Measurements from ENCODE around the gene ATXN1. TPM values are rescaled to one million over a fixed set of nuclear protein-coding genes. Genes with fewer than 3 reads are reported as not detected.

The ATXN1 gene
- total RNA-seq (2021) = 7.5 to 8.8 TPM (median 8.1 TPM) in 3 replicates
- Bru-seq, nascent RNA = percentile 54 among the genes with signal in this experiment
- long read RNA-seq, experiment 1, partial matches to known transcripts = 0 of 18 reads
- long read RNA-seq, experiment 1, other reads (novel, unspliced or antisense) = 18 of 18 reads
- long read RNA-seq, experiment 2, partial matches to known transcripts = 0 of 2 reads
- long read RNA-seq, experiment 2, other reads (novel, unspliced or antisense) = 2 of 2 reads
- long read RNA-seq, experiment 3, partial matches to known transcripts = 0 of 3 reads
- long read RNA-seq, experiment 3, other reads (novel, unspliced or antisense) = 2 of 3 reads

DNA sequence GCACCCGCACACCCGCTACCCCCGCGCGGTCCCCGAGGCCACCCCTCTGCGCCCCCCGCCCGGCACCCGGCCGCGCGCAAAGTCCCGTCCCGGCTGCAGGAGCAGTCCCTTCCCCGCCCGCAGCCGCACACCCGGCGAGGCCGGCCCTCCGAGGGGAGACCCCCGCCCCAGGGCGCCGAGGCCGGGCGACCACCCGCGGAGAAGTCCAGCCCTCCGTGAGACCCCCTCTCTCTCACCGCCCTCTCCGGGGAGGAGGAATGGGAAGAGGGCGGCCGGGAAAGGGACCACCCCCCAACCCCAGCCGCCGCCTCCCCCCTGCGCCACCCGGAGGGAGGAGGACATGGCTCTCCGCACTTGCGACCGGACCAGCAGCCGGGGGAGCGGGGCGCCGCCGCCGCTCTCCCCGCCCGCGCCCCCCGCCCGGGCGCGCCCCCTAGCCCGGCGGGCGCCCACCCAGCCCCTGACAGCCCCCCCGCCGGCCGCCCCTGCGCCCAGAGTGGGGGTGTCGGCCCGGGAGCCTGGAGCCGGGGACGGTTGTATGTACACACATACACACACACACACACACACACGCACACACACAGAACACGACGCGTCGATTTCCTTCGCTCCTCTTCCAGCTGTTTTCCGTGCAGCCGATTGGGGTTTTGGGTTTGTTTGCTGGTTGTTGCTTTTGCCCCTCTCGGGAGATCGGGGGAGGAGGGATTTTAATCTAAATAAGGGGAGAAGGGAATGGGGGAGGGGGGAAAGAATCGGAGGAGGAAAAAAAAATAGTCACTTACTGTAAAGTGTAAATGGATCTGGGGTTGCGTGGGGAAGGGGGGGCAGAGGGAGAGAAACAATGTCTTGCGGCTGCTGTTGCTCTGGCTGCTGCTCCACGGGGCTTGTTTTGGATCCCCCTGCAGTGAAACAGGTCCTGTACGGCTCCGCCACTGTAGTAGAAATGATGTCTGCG, at the start of gene ATXN1:
TSS of gene ATXN1 (minus strand) at position 945 of the 955 bp plus-strand sequence.
- Mint-ChIP-seq H3K4me1 (peaks cover 32% of the 10 kb centered on the region), H3K27me3 (ENCODE audit: low read depth) (peaks cover 26% of the 10 kb centered on the region), H3K27ac (peak within 1 kb of the TSS; percentile 92), H3K9me3 (no peaks in the 10 kb centered on the region), H3K4me3 (peak within 1 kb of the TSS; percentile 96), H3K36me3 (no peaks in the 10 kb centered on the region)
- DNase-seq (ENCODE audit: low spot score) (peak; percentile 41), ATAC-seq (no peak)
- ChIA-PET CTCF (interaction anchor here (1.0 to 3.7 kb wide), 7 partner anchors 21 to 429 kb away, joined by 3 to 26 read pairs (median 9); no protein-coding TSS in a partner anchor), POLR2A (interaction anchor here (0.7 kb wide), 2 partner anchors 247 to 378 kb away, joined by 3 to 4 read pairs; no protein-coding TSS in a partner anchor)
- TF ChIP-seq PRDM15 (CRISPR knock-in tag; IDR thresholded peaks at IDR 0.05) (no peak), NFYB (CRISPR knock-in tag; conservative IDR thresholded peaks at IDR 0.05; ENCODE audit: low read depth) (no peak), EMX1 (CRISPR knock-in tag; IDR thresholded peaks at IDR 0.05) (no peak), MLX (CRISPR knock-in tag; IDR thresholded peaks at IDR 0.05) (no peak), ZNF423 (CRISPR knock-in tag; IDR thresholded peaks at IDR 0.05) (peak; percentile 76), ZNF263 (CRISPR knock-in tag; IDR thresholded peaks at IDR 0.05; ENCODE audit: low read depth) (peak; percentile 85), FOXK1 (CRISPR knock-in tag; IDR thresholded peaks at IDR 0.05) (no peak), FOXP4 (CRISPR knock-in tag; IDR thresholded peaks at IDR 0.05) (no peak), PREB (CRISPR knock-in tag; IDR thresholded peaks at IDR 0.05; ENCODE audit: borderline replicate concordance) (no peak), AFF4 (CRISPR knock-in tag; IDR thresholded peaks at IDR 0.05; ENCODE audit: borderline replicate concordance) (no peak), IRF2 (CRISPR knock-in tag; IDR thresholded peaks at IDR 0.05; ENCODE audit: borderline replicate concordance, low read depth) (no peak), FOXP1 (CRISPR knock-in tag; IDR thresholded peaks at IDR 0.05; ENCODE audit: borderline replicate concordance) (0 out of 2 replicates have a peak, but pooled peaks have one; percentile 3)
- TF ChIP-seq, protein P1, sequence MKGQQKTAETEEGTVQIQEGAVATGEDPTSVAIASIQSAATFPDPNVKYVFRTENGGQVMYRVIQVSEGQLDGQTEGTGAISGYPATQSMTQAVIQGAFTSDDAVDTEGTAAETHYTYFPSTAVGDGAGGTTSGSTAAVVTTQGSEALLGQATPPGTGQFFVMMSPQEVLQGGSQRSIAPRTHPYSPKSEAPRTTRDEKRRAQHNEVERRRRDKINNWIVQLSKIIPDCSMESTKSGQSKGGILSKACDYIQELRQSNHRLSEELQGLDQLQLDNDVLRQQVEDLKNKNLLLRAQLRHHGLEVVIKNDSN (CRISPR knock-in tag; IDR thresholded peaks at IDR 0.05) = no peak
- TF ChIP-seq, protein P2, sequence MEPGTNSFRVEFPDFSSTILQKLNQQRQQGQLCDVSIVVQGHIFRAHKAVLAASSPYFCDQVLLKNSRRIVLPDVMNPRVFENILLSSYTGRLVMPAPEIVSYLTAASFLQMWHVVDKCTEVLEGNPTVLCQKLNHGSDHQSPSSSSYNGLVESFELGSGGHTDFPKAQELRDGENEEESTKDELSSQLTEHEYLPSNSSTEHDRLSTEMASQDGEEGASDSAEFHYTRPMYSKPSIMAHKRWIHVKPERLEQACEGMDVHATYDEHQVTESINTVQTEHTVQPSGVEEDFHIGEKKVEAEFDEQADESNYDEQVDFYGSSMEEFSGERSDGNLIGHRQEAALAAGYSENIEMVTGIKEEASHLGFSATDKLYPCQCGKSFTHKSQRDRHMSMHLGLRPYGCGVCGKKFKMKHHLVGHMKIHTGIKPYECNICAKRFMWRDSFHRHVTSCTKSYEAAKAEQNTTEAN (CRISPR knock-in tag; IDR thresholded peaks at IDR 0.05) = no peak
- TF ChIP-seq, protein P3, sequence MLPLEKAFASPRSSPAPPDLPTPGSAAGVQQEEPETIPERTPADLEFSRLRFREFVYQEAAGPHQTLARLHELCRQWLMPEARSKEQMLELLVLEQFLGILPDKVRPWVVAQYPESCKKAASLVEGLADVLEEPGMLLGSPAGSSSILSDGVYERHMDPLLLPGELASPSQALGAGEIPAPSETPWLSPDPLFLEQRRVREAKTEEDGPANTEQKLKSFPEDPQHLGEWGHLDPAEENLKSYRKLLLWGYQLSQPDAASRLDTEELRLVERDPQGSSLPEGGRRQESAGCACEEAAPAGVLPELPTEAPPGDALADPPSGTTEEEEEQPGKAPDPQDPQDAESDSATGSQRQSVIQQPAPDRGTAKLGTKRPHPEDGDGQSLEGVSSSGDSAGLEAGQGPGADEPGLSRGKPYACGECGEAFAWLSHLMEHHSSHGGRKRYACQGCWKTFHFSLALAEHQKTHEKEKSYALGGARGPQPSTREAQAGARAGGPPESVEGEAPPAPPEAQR (CRISPR knock-in tag; IDR thresholded peaks at IDR 0.05) = no peak
- TF ChIP-seq, protein P4, sequence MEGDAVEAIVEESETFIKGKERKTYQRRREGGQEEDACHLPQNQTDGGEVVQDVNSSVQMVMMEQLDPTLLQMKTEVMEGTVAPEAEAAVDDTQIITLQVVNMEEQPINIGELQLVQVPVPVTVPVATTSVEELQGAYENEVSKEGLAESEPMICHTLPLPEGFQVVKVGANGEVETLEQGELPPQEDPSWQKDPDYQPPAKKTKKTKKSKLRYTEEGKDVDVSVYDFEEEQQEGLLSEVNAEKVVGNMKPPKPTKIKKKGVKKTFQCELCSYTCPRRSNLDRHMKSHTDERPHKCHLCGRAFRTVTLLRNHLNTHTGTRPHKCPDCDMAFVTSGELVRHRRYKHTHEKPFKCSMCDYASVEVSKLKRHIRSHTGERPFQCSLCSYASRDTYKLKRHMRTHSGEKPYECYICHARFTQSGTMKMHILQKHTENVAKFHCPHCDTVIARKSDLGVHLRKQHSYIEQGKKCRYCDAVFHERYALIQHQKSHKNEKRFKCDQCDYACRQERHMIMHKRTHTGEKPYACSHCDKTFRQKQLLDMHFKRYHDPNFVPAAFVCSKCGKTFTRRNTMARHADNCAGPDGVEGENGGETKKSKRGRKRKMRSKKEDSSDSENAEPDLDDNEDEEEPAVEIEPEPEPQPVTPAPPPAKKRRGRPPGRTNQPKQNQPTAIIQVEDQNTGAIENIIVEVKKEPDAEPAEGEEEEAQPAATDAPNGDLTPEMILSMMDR (IDR thresholded peaks at IDR 0.05) = no peak

Measured in WTC11 (cell line).